ENCODE measurements around the gene ZAR1L. TPM values are rescaled to one million over a fixed set of nuclear protein-coding genes. Genes with fewer than 3 reads are reported as not detected.

ZAR1L gene
- total RNA-seq, 6 donors from 2014 or later = not detected

DNA sequence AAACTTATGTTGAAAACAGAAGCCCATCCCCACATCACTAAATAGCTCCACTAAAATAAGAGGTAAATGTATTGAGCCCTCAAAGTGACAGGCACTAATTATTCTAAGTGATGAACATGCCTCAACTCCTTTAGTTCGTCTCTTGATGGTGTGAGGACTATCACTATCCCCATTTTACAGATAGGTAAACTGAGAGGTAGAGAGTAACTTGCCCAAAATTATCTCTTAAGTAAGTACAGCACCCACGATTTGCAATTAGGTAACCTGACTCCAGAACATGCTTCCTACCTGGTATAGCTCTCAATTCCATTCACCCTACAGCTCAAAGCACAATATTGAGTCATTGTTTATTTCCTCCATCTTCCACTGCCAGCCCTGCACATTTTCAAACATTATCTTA, 12.7 kb downstream of the ZAR1L start:
- no peak overlapping the region for H3K27ac ChIP-seq
- no peaks in the 10 kb centered on the region for H3K27me3 ChIP-seq
- WGBS, 2 donors = 76 to 79% methylated on average over 2 of the region's 2 CpGs
- H3K9me3 ChIP-seq = no peaks in the 10 kb centered on the region
- H3K36me3 ChIP-seq = no peaks in the 10 kb centered on the region
- H3K4me3 ChIP-seq = no peak overlapping the region
- TF ChIP-seq EP300 (IDR thresholded peaks at IDR 0.05) = no peak
- TF ChIP-seq, protein P1, sequence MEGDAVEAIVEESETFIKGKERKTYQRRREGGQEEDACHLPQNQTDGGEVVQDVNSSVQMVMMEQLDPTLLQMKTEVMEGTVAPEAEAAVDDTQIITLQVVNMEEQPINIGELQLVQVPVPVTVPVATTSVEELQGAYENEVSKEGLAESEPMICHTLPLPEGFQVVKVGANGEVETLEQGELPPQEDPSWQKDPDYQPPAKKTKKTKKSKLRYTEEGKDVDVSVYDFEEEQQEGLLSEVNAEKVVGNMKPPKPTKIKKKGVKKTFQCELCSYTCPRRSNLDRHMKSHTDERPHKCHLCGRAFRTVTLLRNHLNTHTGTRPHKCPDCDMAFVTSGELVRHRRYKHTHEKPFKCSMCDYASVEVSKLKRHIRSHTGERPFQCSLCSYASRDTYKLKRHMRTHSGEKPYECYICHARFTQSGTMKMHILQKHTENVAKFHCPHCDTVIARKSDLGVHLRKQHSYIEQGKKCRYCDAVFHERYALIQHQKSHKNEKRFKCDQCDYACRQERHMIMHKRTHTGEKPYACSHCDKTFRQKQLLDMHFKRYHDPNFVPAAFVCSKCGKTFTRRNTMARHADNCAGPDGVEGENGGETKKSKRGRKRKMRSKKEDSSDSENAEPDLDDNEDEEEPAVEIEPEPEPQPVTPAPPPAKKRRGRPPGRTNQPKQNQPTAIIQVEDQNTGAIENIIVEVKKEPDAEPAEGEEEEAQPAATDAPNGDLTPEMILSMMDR (IDR thresholded peaks at IDR 0.05) = no peak
- TF ChIP-seq POLR2AphosphoS5 (IDR thresholded peaks at IDR 0.05) = no peak
- TF ChIP-seq POLR2A (IDR thresholded peaks at IDR 0.05) = no peak
- H3K4me1 ChIP-seq = no peaks in the 10 kb centered on the region
- DNase-seq = no peak
- no peak for ATAC-seq (ENCODE audit: low FRiP score in 2 of 2)

DNA sequence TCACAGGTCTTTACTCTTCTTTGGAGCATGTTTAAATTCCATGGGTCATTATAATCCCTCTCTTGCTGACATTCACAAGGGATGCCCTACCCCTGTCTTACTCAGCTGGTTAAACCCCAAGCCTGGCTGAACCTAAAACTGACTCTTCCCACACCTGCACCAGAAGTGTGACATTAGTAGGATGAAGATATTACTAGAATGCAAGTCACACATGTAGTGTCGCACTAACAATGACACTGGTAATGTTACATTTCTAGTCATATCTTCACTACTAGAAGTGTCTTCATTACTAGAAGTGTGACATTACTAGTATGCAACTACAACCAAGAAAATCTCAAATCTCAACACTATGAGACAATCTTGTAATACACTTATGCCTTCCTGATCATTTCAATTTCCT, 14.2 kb downstream of the ZAR1L start:
- Histone ChIP-seq H3K4me3 (no peak overlapping the region), H3K9me3 (no peaks in the 10 kb centered on the region), H3K27ac (no peak overlapping the region), H3K27me3 (no peaks in the 10 kb centered on the region), H3K36me3 (peaks cover 0 to 5% (median 0%) of the 10 kb centered on the region in 4 donors), H3K4me1 (no peaks in the 10 kb centered on the region)
- ATAC-seq (ENCODE audit: low FRiP score in 2 of 2) (no peak), DNase-seq (no peak)
- TF ChIP-seq, protein P1 (IDR thresholded peaks at IDR 0.05) = no peak
- TF ChIP-seq EP300 (IDR thresholded peaks at IDR 0.05) (no peak), POLR2AphosphoS5 (IDR thresholded peaks at IDR 0.05) (no peak), POLR2A (IDR thresholded peaks at IDR 0.05) (no peak)
- WGBS, 2 donors = 89 to 100% methylated on average over 1 of the region's 1 CpG

DNA sequence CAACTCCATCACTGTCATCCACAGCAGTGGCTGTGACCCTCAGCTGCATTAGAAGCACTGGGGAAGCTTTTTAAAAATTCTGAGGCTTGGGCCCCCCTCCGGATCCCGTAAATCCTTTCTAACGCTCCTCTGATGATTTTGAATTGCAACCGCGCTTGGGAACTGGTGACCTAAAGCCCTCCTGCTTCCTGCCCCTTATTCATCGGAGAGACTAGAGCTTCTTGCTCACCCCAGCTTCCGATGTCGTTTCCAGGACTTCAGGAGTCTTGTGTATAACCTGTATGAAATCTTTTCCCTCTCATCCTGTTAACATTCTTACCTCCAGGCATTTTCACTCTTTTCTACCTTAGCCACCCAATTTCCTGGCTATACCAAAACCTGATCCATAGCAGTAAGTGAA, 14.8 kb downstream of the ZAR1L start:
- ATAC-seq (ENCODE audit: low FRiP score in 2 of 2) = no peak
- TF ChIP-seq POLR2AphosphoS5 (IDR thresholded peaks at IDR 0.05) (no peak), POLR2A (IDR thresholded peaks at IDR 0.05) (no peak), EP300 (IDR thresholded peaks at IDR 0.05) (no peak)
- TF ChIP-seq, protein P1 (IDR thresholded peaks at IDR 0.05) = no peak

DNA sequence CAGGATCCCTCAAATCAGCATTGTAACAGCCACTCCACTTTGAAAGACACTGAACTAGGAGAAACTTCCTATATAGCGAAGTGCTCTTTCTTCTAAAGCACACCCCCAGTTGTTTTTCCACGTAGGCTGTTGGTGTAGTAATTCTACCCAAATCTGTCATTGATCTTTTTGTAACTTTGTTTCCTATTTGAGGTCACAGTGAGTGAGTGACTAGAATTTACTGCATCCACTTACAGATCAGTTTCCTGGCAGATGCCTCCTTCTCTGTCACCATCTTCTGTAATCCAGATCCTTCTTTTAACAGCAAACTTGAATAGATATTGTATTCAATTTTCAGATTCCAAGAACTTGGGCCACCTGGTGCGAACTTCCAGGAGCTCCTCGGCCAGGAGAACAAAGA, 15.3 kb downstream of the ZAR1L start:
- H3K4me1 ChIP-seq = no peaks in the 10 kb centered on the region
- 69 to 74% methylated on average over 4 of the region's 4 CpGs for WGBS, 2 donors
- H3K9me3 ChIP-seq = no peaks in the 10 kb centered on the region
- H3K27me3 ChIP-seq = no peaks in the 10 kb centered on the region
- DNase-seq (no peak), ATAC-seq (ENCODE audit: low FRiP score in 2 of 2) (no peak)
- TF ChIP-seq POLR2AphosphoS5 (IDR thresholded peaks at IDR 0.05) = no peak
- TF ChIP-seq, protein P1 (IDR thresholded peaks at IDR 0.05) = no peak
- TF ChIP-seq EP300 (IDR thresholded peaks at IDR 0.05) = no peak
- no peak for TF ChIP-seq POLR2A (IDR thresholded peaks at IDR 0.05)
- no peak overlapping the region for H3K4me3 ChIP-seq
- H3K36me3 ChIP-seq = peaks cover 0 to 15% (median 7%) of the 10 kb centered on the region in 4 donors
- no peak overlapping the region for H3K27ac ChIP-seq

More for the DNA sequence above, 14.8 kb downstream of the ZAR1L start:
- no peaks in the 10 kb centered on the region for H3K4me1 ChIP-seq
- no peak overlapping the region for H3K27ac ChIP-seq
- H3K4me3 ChIP-seq = no peak overlapping the region
- no peaks in the 10 kb centered on the region for H3K9me3 ChIP-seq
- no peak for DNase-seq
- WGBS, 2 donors = 51 to 63% methylated on average over 8 of the region's 8 CpGs
- no peaks in the 10 kb centered on the region for H3K27me3 ChIP-seq
- peaks cover 0 to 10% (median 3%) of the 10 kb centered on the region in 4 donors for H3K36me3 ChIP-seq

DNA sequence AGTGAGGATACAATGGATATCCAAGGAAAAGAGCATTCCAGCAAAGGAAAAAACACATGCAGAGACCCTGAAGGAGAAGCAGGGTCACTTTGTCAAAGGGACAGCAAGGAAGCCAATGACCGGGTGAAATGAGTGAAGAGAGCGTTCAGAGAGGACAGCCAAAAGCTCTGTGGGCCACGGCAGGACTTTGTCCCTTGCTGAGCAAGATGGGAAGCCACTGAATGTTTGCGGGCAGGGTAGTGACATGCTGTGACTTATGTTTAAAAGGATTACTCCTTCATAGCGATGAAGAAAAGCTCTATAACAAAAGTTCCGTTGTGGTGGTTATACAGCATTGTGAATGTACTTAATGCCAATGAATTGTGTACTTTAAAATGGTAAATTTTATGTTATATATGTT, 16.5 kb downstream of the ZAR1L start:
- no peaks in the 10 kb centered on the region for H3K9me3 ChIP-seq
- WGBS, 2 donors = 90 to 95% methylated on average over 6 of the region's 6 CpGs
- ATAC-seq (ENCODE audit: low FRiP score in 2 of 2) = no peak
- TF ChIP-seq EP300 (IDR thresholded peaks at IDR 0.05) (no peak), POLR2AphosphoS5 (IDR thresholded peaks at IDR 0.05) (no peak), POLR2A (IDR thresholded peaks at IDR 0.05) (no peak)
- TF ChIP-seq, protein P1 (IDR thresholded peaks at IDR 0.05) = no peak
- DNase-seq = no peak
- no peaks in the 10 kb centered on the region for H3K4me1 ChIP-seq
- H3K36me3 ChIP-seq = peaks cover 0 to 26% (median 10%) of the 10 kb centered on the region in 4 donors
- no peak overlapping the region for H3K4me3 ChIP-seq
- H3K27me3 ChIP-seq = no peaks in the 10 kb centered on the region
- H3K27ac ChIP-seq = no peak overlapping the region
